ENCODE data around the gene TCP11. TPM values are rescaled to one million over a fixed set of nuclear protein-coding genes. Genes with fewer than 3 reads are reported as not detected.
A peak's percentile ranks its signal among the peaks of the same experiment; 100 is the strongest.

The TCP11 gene
- total RNA-seq, 1 experiment from 2014 or later = not detected

DNA sequence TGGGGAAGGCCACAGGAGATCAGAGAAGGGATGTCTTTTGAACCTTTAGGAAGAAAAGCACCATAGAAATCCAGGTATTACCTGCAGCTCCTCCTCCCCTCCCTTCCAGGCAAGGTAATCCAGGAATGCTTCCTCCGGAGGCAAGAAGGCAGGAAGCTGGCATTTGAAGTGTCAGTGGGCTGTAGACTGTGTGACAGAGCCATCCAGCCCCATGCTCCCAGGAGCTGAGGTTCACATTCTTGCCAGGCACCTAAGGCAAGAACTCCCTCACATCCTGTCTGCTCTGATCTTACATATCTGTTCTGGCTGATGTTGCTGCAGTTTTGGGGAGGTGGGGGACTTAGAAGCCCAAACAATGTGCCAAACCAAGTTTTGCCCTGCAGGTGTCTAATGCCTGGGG, 44.8 kb upstream of the TCP11 start:
- TF ChIP-seq, protein P1, sequence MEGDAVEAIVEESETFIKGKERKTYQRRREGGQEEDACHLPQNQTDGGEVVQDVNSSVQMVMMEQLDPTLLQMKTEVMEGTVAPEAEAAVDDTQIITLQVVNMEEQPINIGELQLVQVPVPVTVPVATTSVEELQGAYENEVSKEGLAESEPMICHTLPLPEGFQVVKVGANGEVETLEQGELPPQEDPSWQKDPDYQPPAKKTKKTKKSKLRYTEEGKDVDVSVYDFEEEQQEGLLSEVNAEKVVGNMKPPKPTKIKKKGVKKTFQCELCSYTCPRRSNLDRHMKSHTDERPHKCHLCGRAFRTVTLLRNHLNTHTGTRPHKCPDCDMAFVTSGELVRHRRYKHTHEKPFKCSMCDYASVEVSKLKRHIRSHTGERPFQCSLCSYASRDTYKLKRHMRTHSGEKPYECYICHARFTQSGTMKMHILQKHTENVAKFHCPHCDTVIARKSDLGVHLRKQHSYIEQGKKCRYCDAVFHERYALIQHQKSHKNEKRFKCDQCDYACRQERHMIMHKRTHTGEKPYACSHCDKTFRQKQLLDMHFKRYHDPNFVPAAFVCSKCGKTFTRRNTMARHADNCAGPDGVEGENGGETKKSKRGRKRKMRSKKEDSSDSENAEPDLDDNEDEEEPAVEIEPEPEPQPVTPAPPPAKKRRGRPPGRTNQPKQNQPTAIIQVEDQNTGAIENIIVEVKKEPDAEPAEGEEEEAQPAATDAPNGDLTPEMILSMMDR (IDR thresholded peaks at IDR 0.05; ENCODE audit: unreplicated experiment) = no peak
- Mint-ChIP-seq H3K4me3 (ENCODE audit: low read depth, unreplicated experiment) (no peak overlapping the region), H3K27me3 (ENCODE audit: unreplicated experiment) (no peaks in the 10 kb centered on the region), H3K4me1 (ENCODE audit: low read depth, unreplicated experiment) (peaks cover 46% of the 10 kb centered on the region), H3K9me3 (ENCODE audit: low read depth, unreplicated experiment) (no peaks in the 10 kb centered on the region), H3K27ac (ENCODE audit: unreplicated experiment) (peak overlapping the region; percentile 15), H3K36me3 (ENCODE audit: insufficient read depth, unreplicated experiment) (peaks cover 11% of the 10 kb centered on the region)
- DNase-seq = no peak
- BruUV-seq (replicated peaks) = no TSS peak
- CTCF ChIA-PET = interaction anchor here (1.2 to 1.7 kb wide), 5 partner anchors 9 to 57 kb away, joined by 3 to 12 read pairs (median 5); no protein-coding TSS in a partner anchor
- intact Hi-C loops (cut with micrococcal nuclease; ENCODE audit: unreplicated experiment) = no loop called here

DNA sequence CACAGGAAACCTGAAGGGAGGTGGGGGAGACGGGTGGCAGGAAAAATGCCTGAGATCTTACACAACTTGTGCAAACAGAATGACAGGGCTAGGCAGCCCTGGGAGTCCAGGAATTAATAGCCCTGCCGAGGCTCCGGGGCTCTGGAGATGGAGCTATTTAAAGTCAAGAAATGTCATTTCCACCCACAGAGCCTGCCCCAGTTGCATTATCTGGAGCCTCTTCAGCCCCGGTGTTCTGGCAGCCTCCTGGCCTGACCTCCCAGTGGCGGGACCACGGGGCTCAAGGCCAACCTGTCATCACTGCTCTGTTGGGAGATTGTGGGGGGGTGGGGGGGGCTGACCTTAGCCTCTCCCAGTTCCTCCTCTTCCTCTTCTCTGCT, 44.2 kb upstream of the TCP11 start:
- Mint-ChIP-seq H3K4me1 (ENCODE audit: low read depth, unreplicated experiment) (peaks cover 53% of the 10 kb centered on the region), H3K27ac (ENCODE audit: unreplicated experiment) (peak overlapping the region; percentile 15), H3K27me3 (ENCODE audit: unreplicated experiment) (no peaks in the 10 kb centered on the region), H3K9me3 (ENCODE audit: low read depth, unreplicated experiment) (no peaks in the 10 kb centered on the region), H3K36me3 (ENCODE audit: insufficient read depth, unreplicated experiment) (peaks cover 11% of the 10 kb centered on the region), H3K4me3 (ENCODE audit: low read depth, unreplicated experiment) (no peak overlapping the region)
- TF ChIP-seq, protein P1 (IDR thresholded peaks at IDR 0.05; ENCODE audit: unreplicated experiment) = no peak
- BruUV-seq (replicated peaks) = no TSS peak
- DNase-seq = peak; percentile 67
- CTCF ChIA-PET = interaction anchor here (0.6 to 1.7 kb wide), 11 partner anchors 9 to 770 kb away, joined by 3 to 12 read pairs (median 5); no protein-coding TSS in a partner anchor
- intact Hi-C loops (cut with micrococcal nuclease; ENCODE audit: unreplicated experiment) = no loop called here

DNA sequence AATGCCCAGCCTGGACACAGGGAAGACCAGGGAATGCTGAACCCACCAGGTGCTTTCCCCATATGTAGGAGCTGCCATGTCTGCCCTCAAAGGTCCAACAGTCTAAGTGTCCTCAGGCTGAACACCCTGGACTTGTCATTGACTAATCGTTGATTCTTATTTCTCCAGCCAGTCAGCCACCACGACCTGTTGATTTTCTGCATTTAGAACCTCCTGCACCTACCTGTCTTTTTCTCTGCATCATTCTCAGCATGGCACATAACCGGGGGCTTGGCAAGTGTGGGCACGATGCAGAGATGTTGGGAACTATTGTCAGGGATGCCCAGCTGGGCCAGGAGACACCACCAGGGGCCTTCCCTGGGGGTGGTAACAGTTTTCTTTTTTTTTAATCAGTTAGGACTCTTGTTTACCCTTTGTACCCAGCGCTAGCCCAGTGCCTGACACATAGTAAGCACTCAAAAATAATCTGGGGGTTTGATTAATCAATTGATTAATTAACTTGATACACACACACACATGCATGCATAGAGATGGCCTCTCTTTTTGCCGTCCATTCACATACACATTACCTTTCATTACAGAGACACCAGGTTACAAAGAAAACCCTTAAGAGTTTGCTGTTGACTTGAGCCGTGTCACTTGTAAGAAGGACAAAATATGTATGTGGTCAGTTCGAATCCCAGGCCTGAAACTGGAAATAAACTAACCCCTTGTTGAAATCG, 43.6 kb upstream of the TCP11 start:
- no TSS peak for BruUV-seq (replicated peaks)
- TF ChIP-seq, protein P1 (IDR thresholded peaks at IDR 0.05; ENCODE audit: unreplicated experiment) = no peak
- Mint-ChIP-seq H3K4me3 (ENCODE audit: low read depth, unreplicated experiment) (no peak overlapping the region), H3K4me1 (ENCODE audit: low read depth, unreplicated experiment) (peaks cover 59% of the 10 kb centered on the region), H3K36me3 (ENCODE audit: insufficient read depth, unreplicated experiment) (peaks cover 11% of the 10 kb centered on the region), H3K9me3 (ENCODE audit: low read depth, unreplicated experiment) (no peaks in the 10 kb centered on the region), H3K27ac (ENCODE audit: unreplicated experiment) (peak overlapping the region; percentile 15), H3K27me3 (ENCODE audit: unreplicated experiment) (no peaks in the 10 kb centered on the region)
- no peak for DNase-seq
- CTCF ChIA-PET = interaction anchor here (0.6 to 1.7 kb wide), 12 partner anchors 8 to 970 kb away, joined by 3 to 12 read pairs (median 5); no protein-coding TSS in a partner anchor
- intact Hi-C loops (cut with micrococcal nuclease; ENCODE audit: unreplicated experiment) = no loop called here

DNA sequence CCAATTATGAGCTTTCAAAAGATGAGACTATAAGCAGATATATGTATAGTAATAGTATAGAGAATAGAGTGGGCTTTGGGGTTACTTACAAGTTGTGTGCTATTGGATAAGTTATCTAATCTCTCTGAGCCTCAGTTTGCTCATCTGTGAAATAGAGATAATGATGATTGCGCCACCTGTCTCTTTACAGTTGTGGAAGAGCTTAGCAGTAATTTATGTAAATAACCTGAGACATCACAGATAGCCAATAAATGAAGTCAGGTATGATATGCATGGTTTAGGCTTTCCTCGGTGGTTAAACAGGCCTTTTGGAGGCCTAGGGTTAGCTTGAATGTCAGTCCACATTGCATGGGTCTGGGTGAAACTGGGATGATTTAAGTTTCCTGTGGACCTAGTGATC, 42.8 kb upstream of the TCP11 start:
- H3K36me3 Mint-ChIP-seq (ENCODE audit: insufficient read depth, unreplicated experiment) = peaks cover 11% of the 10 kb centered on the region
- no TSS peak for BruUV-seq (replicated peaks)
- TF ChIP-seq, protein P1 (IDR thresholded peaks at IDR 0.05; ENCODE audit: unreplicated experiment) = no peak
- no peak for DNase-seq
- intact Hi-C loops (cut with micrococcal nuclease; ENCODE audit: unreplicated experiment) = no loop called here
- no peaks in the 10 kb centered on the region for H3K9me3 Mint-ChIP-seq (ENCODE audit: low read depth, unreplicated experiment)
- CTCF ChIA-PET = interaction anchor here (0.6 kb wide), 2 partner anchors 67 to 969 kb away, joined by 3 to 4 read pairs; no protein-coding TSS in a partner anchor
- no peak overlapping the region for H3K4me3 Mint-ChIP-seq (ENCODE audit: low read depth, unreplicated experiment)
- H3K27me3 Mint-ChIP-seq (ENCODE audit: unreplicated experiment) = no peaks in the 10 kb centered on the region
- no peak overlapping the region for H3K27ac Mint-ChIP-seq (ENCODE audit: unreplicated experiment)
- H3K4me1 Mint-ChIP-seq (ENCODE audit: low read depth, unreplicated experiment) = peaks cover 60% of the 10 kb centered on the region

All from Calu3 (cell line).